Smooth muscle cell (in vitro differentiated cells): ENCODE measurements around the gene RAF1. TPM values are rescaled to one million over a fixed set of nuclear protein-coding genes. Genes with fewer than 3 reads are reported as not detected.

Experiments used
- DNase-seq: peaks from one replicate; lab custom pipeline; 2025; ENCODE audit not compliant: unreplicated experiment; lab: John Stamatoyannopoulos, UW
- H2AFZ ChIP-seq: fragments of 200-600 bp; sonication (generic); 2 replicates; pipeline ENCODE4 v1.6.0; 2016; ENCODE audit warnings: antibody characterized with exemption, low read depth, mild to moderate bottlenecking
- H3F3A ChIP-seq: fragments of 200-600 bp; sonication (generic); 2 replicates; pipeline ENCODE4 v1.6.0; 2017; ENCODE audit warnings: antibody characterized with exemption, low read depth
- H3K27ac ChIP-seq: fragments of 200-600 bp; sonication (generic); 2 replicates; pipeline ENCODE4 v1.5.1; 2016; ENCODE audit warnings: low read depth, mild to moderate bottlenecking
- H3K27me3 ChIP-seq: fragments of 200-600 bp; sonication (generic); 2 replicates; pipeline ENCODE4 v1.6.1; 2016; ENCODE audit warnings: low read depth, mild to moderate bottlenecking
- H3K36me3 ChIP-seq: fragments of 200-600 bp; sonication (generic); 2 replicates; pipeline ENCODE4 v1.5.1; 2016; ENCODE audit warnings: low read depth
- H3K4me1 ChIP-seq: fragments of 200-600 bp; sonication (generic); 2 replicates; pipeline ENCODE4 v1.5.1; 2016; ENCODE audit warnings: low read depth
- H3K4me2 ChIP-seq: fragments of 200-600 bp; sonication (generic); 2 replicates; pipeline ENCODE4 v1.6.0; 2016; ENCODE audit warnings: mild to moderate bottlenecking
- H3K4me3 ChIP-seq: fragments of 200-600 bp; sonication (generic); 2 replicates; pipeline ENCODE4 v1.5.1; 2016; ENCODE audit warnings: mild to moderate bottlenecking
- H3K79me2 ChIP-seq: fragments of 200-600 bp; sonication (generic); 2 replicates; pipeline ENCODE4 v1.6.0; 2016; ENCODE audit warnings: low read depth, mild to moderate bottlenecking
- H3K9ac ChIP-seq: fragments of 200-600 bp; sonication (generic); 2 replicates; pipeline ENCODE4 v1.6.0; 2016; ENCODE audit warnings: low read depth
- H3K9me3 ChIP-seq: fragments of 200-600 bp; sonication (generic); replicated peaks from 2 replicates; pipeline ENCODE4 v1.5.1; 2016; ENCODE audit warnings: low read depth
- H4K20me1 ChIP-seq: fragments of 200-600 bp; sonication (generic); 2 replicates; pipeline ENCODE4 v1.6.0; 2016; ENCODE audit warnings: low read depth
- WGBS: methylation state at CpG from one replicate; pipeline ENCODE4 v1.1.7; 2016; ENCODE audit warnings: low lambda C conversion rate; 5-methylcytosine and 5-hydroxymethylcytosine counted together
- polyA plus RNA-seq: library from polyadenylated mRNA; unstranded; fragments of >200 nt; fragmentation: Nextera tagmentation; extraction: Ambion mirVana; gene quantifications from 2 replicates; pipeline ENCODE4 v1.2.1, GENCODE V29; 2016
- total RNA-seq: library from RNA; depleted of rRNA; stranded (reverse); fragments of >200 nt; gene quantifications from 2 replicates; pipeline ENCODE4 v1.2.3, GENCODE V29; 2014
- TF ChIP-seq, protein P1 (sequence below): fragments of 200-600 bp; sonication (generic); IDR thresholded peaks from 2 replicates; pipeline ENCODE4 v1.5.1; 2017; ENCODE audit warnings: borderline replicate concordance, mild to moderate bottlenecking, antibody characterized with exemption; ENCODE audit not compliant: insufficient read depth, poor library complexity, severe bottlenecking

RAF1 gene
- total and polyA plus RNA-seq, 2 experiments from 2014 or later, result 48.4 to 75.4 TPM

DNA sequence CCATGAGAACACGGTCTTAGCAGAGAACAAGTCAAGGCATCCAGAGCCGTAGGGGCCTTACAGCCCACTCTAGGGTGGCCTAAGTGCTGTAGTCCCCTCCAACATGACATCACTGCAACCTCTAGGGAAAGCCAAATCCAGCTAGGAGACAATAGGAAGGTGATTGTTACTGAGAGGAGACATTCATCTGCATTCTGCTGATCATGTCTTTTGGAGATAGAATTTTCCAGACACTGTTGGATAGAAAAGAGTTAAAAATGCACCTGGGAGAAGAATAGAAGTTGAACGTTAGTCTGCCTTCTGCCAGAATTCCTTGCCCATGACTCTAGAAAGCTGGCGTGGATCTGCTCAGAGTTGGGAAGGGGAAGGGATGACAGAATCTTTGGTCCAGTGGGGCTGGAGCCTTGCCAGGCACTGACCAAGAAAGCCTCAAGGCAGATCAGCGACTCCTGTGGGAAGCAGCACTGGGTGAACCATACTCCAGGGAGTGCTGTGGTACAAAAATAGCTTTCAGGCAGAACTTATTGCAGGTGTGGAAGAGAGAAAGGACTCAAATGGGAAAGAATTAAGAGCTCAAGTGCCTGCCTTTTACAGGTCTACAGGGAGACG is 44.8 kb upstream of the RAF1 start:
- Histone ChIP-seq H3K27ac (no peak overlapping the region), H3K4me1 (no peaks in the 10 kb centered on the region), H3K9ac (no peak overlapping the region), H3K9me3 (no peaks in the 10 kb centered on the region), H3K36me3 (no peaks in the 10 kb centered on the region), H3K4me2 (no peak overlapping the region), H3K4me3 (no peak overlapping the region), H3F3A (no peaks in the 10 kb centered on the region), H3K27me3 (no peaks in the 10 kb centered on the region), H2AFZ (no peak overlapping the region), H4K20me1 (no peaks in the 10 kb centered on the region), H3K79me2 (no peaks in the 10 kb centered on the region)
- no peak for DNase-seq
- TF ChIP-seq, protein P1, sequence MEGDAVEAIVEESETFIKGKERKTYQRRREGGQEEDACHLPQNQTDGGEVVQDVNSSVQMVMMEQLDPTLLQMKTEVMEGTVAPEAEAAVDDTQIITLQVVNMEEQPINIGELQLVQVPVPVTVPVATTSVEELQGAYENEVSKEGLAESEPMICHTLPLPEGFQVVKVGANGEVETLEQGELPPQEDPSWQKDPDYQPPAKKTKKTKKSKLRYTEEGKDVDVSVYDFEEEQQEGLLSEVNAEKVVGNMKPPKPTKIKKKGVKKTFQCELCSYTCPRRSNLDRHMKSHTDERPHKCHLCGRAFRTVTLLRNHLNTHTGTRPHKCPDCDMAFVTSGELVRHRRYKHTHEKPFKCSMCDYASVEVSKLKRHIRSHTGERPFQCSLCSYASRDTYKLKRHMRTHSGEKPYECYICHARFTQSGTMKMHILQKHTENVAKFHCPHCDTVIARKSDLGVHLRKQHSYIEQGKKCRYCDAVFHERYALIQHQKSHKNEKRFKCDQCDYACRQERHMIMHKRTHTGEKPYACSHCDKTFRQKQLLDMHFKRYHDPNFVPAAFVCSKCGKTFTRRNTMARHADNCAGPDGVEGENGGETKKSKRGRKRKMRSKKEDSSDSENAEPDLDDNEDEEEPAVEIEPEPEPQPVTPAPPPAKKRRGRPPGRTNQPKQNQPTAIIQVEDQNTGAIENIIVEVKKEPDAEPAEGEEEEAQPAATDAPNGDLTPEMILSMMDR, result no peak
- 58% methylated on average over 6 of the region's 6 CpGs for WGBS

DNA sequence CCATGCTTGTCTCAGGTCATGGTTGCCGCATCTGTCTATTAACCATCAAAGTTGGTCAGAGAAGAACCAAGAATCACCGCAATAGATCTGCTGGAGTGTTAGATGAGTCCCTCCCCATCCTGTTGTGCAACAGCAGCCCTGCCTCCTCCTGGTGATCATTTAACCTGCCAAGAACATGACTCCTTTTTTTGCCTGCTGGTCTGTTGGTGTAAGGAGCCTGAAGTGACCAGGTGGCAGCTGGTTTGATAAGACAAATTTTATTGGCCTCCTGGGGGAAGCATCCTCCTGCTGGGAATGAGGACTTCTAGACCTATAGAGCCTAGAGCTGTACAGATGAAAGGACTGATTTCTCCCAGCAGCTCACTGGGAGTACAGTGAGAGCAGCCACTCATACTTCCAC is 43.5 kb upstream of the RAF1 start:
- Histone ChIP-seq H3K27me3 (no peaks in the 10 kb centered on the region), H2AFZ (no peak overlapping the region), H3K36me3 (no peaks in the 10 kb centered on the region), H3K9me3 (no peaks in the 10 kb centered on the region), H3F3A (no peaks in the 10 kb centered on the region), H3K79me2 (no peaks in the 10 kb centered on the region), H3K9ac (no peak overlapping the region), H3K4me2 (no peak overlapping the region), H3K4me3 (no peak overlapping the region), H4K20me1 (no peaks in the 10 kb centered on the region), H3K27ac (no peak overlapping the region), H3K4me1 (no peaks in the 10 kb centered on the region)
- DNase-seq, result no peak
- WGBS, result 97% methylated on average over 2 of the region's 2 CpGs
- TF ChIP-seq, protein P1, result no peak

DNA sequence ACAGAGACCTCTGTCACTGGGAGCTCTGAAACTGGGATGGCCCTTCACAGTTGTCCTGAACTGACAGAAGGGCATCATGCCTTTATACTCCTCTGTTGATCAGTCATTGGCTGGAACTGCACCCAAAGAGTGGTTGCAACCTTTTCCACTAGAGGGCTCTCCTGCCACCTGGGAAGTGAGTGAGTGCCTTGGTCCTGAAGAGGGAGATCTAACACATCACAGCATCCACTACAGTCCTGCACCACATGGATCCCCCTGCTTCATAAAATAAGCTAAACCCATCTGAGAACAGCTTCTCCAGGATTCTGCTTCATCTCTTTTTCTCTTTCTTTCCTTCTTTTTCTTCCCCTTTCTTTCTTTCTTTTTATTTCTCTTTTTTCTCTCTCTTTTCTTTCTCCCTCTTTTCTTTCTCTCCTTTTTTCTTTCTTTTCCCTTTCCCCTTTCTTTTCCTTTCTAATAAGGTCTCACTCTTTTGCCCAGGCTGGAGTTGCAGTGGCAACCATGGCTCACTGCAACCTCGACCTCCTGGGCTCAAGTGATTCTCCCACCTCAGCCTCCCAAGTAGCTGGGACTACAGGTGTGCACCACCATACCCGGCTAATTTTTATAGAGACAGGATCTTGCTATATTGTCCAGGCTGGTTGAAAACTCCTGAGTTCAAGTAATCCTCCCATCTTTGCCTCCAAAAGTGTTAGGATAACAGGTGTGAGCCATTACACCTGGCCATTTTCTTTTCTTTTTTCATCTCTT is 42.8 kb upstream of the RAF1 start:
- no peak for DNase-seq
- 74% methylated on average over 2 of the region's 2 CpGs for WGBS

More for the DNA sequence above, 42.8 kb upstream of the RAF1 start:
- no peaks in the 10 kb centered on the region for H3K4me1 ChIP-seq
- no peaks in the 10 kb centered on the region for H3K79me2 ChIP-seq
- H4K20me1 ChIP-seq, result no peaks in the 10 kb centered on the region
- H3K27me3 ChIP-seq, result no peaks in the 10 kb centered on the region
- TF ChIP-seq, protein P1, result peak; percentile 52
- H3F3A ChIP-seq, result no peaks in the 10 kb centered on the region
- H3K4me3 ChIP-seq, result no peak overlapping the region
- no peak overlapping the region for H2AFZ ChIP-seq
- no peak overlapping the region for H3K9ac ChIP-seq
- no peak overlapping the region for H3K27ac ChIP-seq
- H3K4me2 ChIP-seq, result no peak overlapping the region
- no peaks in the 10 kb centered on the region for H3K36me3 ChIP-seq
- H3K9me3 ChIP-seq, result no peaks in the 10 kb centered on the region
